OCI-LY1 (cell line): ENCODE measurements around the gene IGF1R.

Experiments
- H2AFZ ChIP-seq: fragments of 200-600 bp; sonication (generic), shearing (Covaris generic); 2 replicates; pipeline ENCODE4 v1.6.0; 2014; ENCODE audit warnings: antibody characterized with exemption, mild to moderate bottlenecking, low read length
- H3F3A ChIP-seq: fragments of 200-600 bp; sonication (generic), shearing (Covaris generic); 2 replicates; pipeline ENCODE4 v1.6.0; 2014; ENCODE audit warnings: mild to moderate bottlenecking, antibody characterized with exemption, low read length, moderate library complexity; ENCODE audit not compliant: insufficient read depth
- H3K27ac ChIP-seq: fragments of 200-600 bp; sonication (generic); 2 replicates; pipeline ENCODE4 v1.5.1; 2014; ENCODE audit warnings: low read length, mixed run types, mild to moderate bottlenecking, low read depth; ENCODE audit not compliant: poor library complexity, severe bottlenecking
- H3K27me3 ChIP-seq: fragments of 200-600 bp; sonication (generic); 2 replicates; pipeline ENCODE4 v1.6.0; 2014; ENCODE audit warnings: antibody characterized with exemption, mild to moderate bottlenecking, low read length, moderate library complexity; ENCODE audit not compliant: insufficient read depth
- H3K36me3 ChIP-seq: fragments of 200-600 bp; sonication (generic); 2 replicates; pipeline ENCODE4 v1.6.1; 2014; ENCODE audit warnings: mild to moderate bottlenecking, antibody characterized with exemption, low read length, moderate library complexity, mixed read lengths; ENCODE audit not compliant: insufficient read depth
- H3K4me1 ChIP-seq: fragments of 200-600 bp; sonication (generic); 2 replicates; pipeline ENCODE4 v1.5.1; 2014; ENCODE audit warnings: mild to moderate bottlenecking, low read length, moderate library complexity; ENCODE audit not compliant: insufficient read depth, severe bottlenecking
- H3K4me2 ChIP-seq: fragments of 200-600 bp; sonication (generic), shearing (Covaris generic); 2 replicates; pipeline ENCODE4 v1.6.1; 2014; ENCODE audit warnings: low read length
- H3K4me3 ChIP-seq: fragments of 200-600 bp; sonication (generic); 2 replicates; pipeline ENCODE4 v1.5.1; 2014; ENCODE audit warnings: low read length, low read depth, mild to moderate bottlenecking, mixed read lengths; ENCODE audit not compliant: poor library complexity, severe bottlenecking
- H3K79me2 ChIP-seq: fragments of 200-600 bp; shearing (Covaris generic); 2 replicates; pipeline ENCODE4 v1.6.1; 2016; ENCODE audit warnings: mixed run types, low read length, mixed read lengths; ENCODE audit not compliant: insufficient read depth
- H3K9ac ChIP-seq: fragments of 200-600 bp; sonication (generic), shearing (Covaris generic); 2 replicates; pipeline ENCODE4 v1.6.1; 2014; ENCODE audit warnings: mild to moderate bottlenecking, low read length, mixed read lengths
- H3K9me2 ChIP-seq: fragments of 200-600 bp; sonication (generic), shearing (Covaris generic); 2 replicates; pipeline ENCODE4 v1.6.1; 2014; ENCODE audit warnings: low read depth, mild to moderate bottlenecking, low read length, mixed read lengths
- H3K9me3 ChIP-seq: fragments of 200-600 bp; shearing (Covaris generic); 2 replicates; pipeline ENCODE4 v1.6.1; 2014; ENCODE audit warnings: low read length, mixed read lengths
- H4K20me1 ChIP-seq: fragments of 200-600 bp; sonication (generic), shearing (Covaris generic); 2 replicates; pipeline ENCODE4 v1.6.0; 2016; ENCODE audit warnings: mild to moderate bottlenecking, low read length; ENCODE audit not compliant: insufficient read depth
- EZH2 ChIP-seq: fragments of 200-600 bp; sonication (generic), shearing (Covaris generic); IDR thresholded peaks from 2 replicates; pipeline ENCODE4 v1.8.0; 2017; ENCODE audit warnings: borderline replicate concordance, mixed run types, mild to moderate bottlenecking, antibody characterized with exemption, low read length, moderate library complexity, mixed read lengths
- TF ChIP-seq, protein P1 (sequence below): fragments of 200-600 bp; sonication (generic), shearing (Covaris generic); IDR thresholded peaks from 2 replicates; pipeline ENCODE4 v1.5.1; 2017; ENCODE audit warnings: mild to moderate bottlenecking, antibody characterized with exemption, low read length, moderate library complexity, mixed read lengths

Gene IGF1R

DNA sequence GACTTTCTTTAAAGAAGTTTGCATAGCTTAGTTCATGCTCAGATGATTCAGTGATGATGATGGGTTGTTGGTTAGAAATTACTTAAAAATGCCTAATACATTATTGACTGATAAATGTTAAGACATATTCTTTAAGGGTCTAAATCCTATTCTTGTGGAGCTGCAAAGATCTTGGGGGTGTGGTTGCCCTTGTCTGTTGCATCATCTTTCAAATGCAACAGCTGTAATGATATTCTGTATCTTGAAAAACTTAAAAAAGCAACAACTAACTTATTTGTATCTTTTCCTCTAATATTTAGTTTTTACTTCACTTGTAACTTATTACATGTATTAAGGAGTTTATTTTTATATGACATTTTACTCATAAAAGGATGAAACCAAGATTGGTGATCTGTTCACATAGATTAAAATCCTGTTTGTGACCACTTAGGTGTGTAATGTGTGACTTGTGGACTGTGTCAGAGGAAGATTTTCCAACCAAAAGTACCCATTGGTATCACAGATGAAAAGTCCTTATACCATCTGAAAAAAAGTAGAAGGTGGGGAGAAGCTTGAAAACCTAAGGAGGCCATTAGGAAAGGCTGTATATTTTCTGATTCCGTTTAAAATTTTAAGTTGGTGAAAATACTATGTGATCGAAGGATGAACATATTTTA, 142.8 kb downstream of the IGF1R start:
- Histone ChIP-seq H3K4me1 (no peaks in the 10 kb centered on the region), H3K4me2 (no peak overlapping the region), H3K9me3 (no peaks in the 10 kb centered on the region), H3K79me2 (no peaks in the 10 kb centered on the region), H3K27me3 (peaks cover 11% of the 10 kb centered on the region; the same call in 1 of the 2 replicates), H3K9me2 (no peaks in the 10 kb centered on the region), H3K4me3 (no peak overlapping the region), H3F3A (no peaks in the 10 kb centered on the region), H3K9ac (no peak overlapping the region), H3K27ac (no peak overlapping the region), H3K36me3 (no peaks in the 10 kb centered on the region), H2AFZ (no peak overlapping the region), H4K20me1 (no peaks in the 10 kb centered on the region)
- no peak for TF ChIP-seq EZH2
- TF ChIP-seq, protein P1, sequence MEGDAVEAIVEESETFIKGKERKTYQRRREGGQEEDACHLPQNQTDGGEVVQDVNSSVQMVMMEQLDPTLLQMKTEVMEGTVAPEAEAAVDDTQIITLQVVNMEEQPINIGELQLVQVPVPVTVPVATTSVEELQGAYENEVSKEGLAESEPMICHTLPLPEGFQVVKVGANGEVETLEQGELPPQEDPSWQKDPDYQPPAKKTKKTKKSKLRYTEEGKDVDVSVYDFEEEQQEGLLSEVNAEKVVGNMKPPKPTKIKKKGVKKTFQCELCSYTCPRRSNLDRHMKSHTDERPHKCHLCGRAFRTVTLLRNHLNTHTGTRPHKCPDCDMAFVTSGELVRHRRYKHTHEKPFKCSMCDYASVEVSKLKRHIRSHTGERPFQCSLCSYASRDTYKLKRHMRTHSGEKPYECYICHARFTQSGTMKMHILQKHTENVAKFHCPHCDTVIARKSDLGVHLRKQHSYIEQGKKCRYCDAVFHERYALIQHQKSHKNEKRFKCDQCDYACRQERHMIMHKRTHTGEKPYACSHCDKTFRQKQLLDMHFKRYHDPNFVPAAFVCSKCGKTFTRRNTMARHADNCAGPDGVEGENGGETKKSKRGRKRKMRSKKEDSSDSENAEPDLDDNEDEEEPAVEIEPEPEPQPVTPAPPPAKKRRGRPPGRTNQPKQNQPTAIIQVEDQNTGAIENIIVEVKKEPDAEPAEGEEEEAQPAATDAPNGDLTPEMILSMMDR, result no peak

DNA sequence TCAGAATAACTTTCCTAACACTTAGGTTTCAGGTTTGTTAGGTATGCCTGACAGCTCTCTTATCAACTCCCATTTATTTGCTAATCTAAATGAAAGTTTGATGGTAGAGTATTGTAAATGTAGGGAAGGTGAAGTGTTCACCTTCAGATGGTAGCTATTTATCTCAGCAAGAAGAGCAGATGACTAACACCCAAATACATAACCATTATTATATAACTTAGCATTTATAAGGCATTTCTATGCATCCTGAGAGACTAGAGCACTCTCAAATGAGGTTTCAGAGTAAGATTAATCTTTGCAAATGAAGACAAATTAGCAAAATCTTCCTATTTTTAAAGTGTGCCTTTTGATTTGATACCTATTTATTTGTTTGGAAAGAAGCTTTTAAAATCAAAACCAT, 143.8 kb downstream of the IGF1R start:
- peaks cover 11% of the 10 kb centered on the region; the same call in 1 of the 2 replicates for H3K27me3 ChIP-seq
- H3K36me3 ChIP-seq, result no peaks in the 10 kb centered on the region
- H3K4me3 ChIP-seq, result no peak overlapping the region
- H2AFZ ChIP-seq, result no peak overlapping the region
- H3F3A ChIP-seq, result no peaks in the 10 kb centered on the region
- no peaks in the 10 kb centered on the region for H3K4me1 ChIP-seq
- H3K9ac ChIP-seq, result no peak overlapping the region
- H3K9me2 ChIP-seq, result no peaks in the 10 kb centered on the region
- H4K20me1 ChIP-seq, result no peaks in the 10 kb centered on the region
- TF ChIP-seq, protein P1, result no peak
- TF ChIP-seq EZH2, result no peak
- H3K79me2 ChIP-seq, result no peaks in the 10 kb centered on the region
- H3K9me3 ChIP-seq, result no peaks in the 10 kb centered on the region
- no peak overlapping the region for H3K4me2 ChIP-seq
- H3K27ac ChIP-seq, result no peak overlapping the region

DNA sequence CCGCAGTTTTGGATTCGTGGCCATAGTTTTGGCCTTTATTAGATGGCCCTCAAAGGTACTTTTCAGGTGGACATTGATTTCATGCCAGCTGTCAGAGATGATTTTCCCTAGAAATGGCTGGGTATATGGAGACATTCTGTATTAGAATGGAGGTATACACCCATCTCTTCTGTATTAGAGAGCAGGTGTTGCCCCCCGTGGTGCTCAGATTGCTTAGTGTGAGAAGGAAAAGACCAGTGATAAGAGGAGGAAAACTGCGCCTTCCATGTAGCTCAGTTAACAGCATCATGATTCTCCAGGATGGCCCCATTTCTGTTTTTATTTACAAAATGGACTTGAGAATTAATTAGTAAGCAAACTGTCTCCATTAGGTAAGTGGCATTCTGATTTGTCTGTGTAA, 145.9 kb downstream of the IGF1R start:
- no peak overlapping the region for H3K4me2 ChIP-seq
- H3K27ac ChIP-seq, result no peak overlapping the region
- peaks cover 11% of the 10 kb centered on the region; the same call in 1 of the 2 replicates for H3K27me3 ChIP-seq
- no peaks in the 10 kb centered on the region for H3K36me3 ChIP-seq
- H3K9me2 ChIP-seq, result no peaks in the 10 kb centered on the region
- no peak overlapping the region for H2AFZ ChIP-seq
- H3K9me3 ChIP-seq, result no peaks in the 10 kb centered on the region
- H3K4me3 ChIP-seq, result no peak overlapping the region
- H3K79me2 ChIP-seq, result no peaks in the 10 kb centered on the region
- H3F3A ChIP-seq, result no peaks in the 10 kb centered on the region
- no peaks in the 10 kb centered on the region for H4K20me1 ChIP-seq
- no peak overlapping the region for H3K9ac ChIP-seq
- no peak for TF ChIP-seq EZH2
- TF ChIP-seq, protein P1, result no peak
- H3K4me1 ChIP-seq, result no peaks in the 10 kb centered on the region
